T-cell (primary cell): ENCODE results near the gene RNF150. TPM values are rescaled to one million over a fixed set of nuclear protein-coding genes. Genes with fewer than 3 reads are reported as not detected.

Experiments
- ATAC-seq, 4 experiments: fragments of 200-7000 bp in 3 of 4; fragments of 150-1000 bp in 1 of 4; cut with Tn5 transposase; replicated peaks in 1 of 4; 1 replicate in 3 of 4; 2 replicates in 1 of 4; pipeline ENCODE4 v1.10.0; 2021; ENCODE audit warnings: moderate library complexity in 3 of 4, mild to moderate bottlenecking in 2 of 4, moderate number of reproducible peaks in 1 of 4
- CTCF ChIA-PET, 2 donors: fragments of 300-600 bp; sonication (Branson Sonifier 250); formaldehyde crosslinking; loops; one replicate each; lab custom pipeline; 2022; ENCODE audit warnings: antibody characterized with exemption in 2 of 2; lab: Charles Lee
- POLR2A ChIA-PET, 2 donors: fragments of 300-600 bp; sonication (Branson Sonifier 250); formaldehyde crosslinking; loops; one replicate each; lab custom pipeline; 2022; ENCODE audit warnings: antibody characterized with exemption in 2 of 2; lab: Charles Lee
- DNase-seq, 35 experiments: peaks; one replicate each; pipeline versions ENCODE4 v3.0.0 to v3.0.0-alpha.2; 2013 to 2023
- H3K27ac ChIP-seq: one replicate; pipeline ENCODE4 v1.5.1; 2013; ENCODE audit warnings: low read length
- H3K27me3 ChIP-seq, 2 experiments: replicated peaks in 1 of 2; 1 replicate in 1 of 2; 2 replicates in 1 of 2; pipeline versions ENCODE4 v1.6.1 to v1.7.0; 2013; ENCODE audit warnings: low read length in 1 of 2, mixed read lengths in 1 of 2; ENCODE audit not compliant: control insufficient read depth in 2 of 2, insufficient read depth in 2 of 2; ENCODE audit errors: extremely low read depth in 1 of 2
- H3K36me3 ChIP-seq, 2 donors: 1 replicate in 1 of 2; 2 replicates in 1 of 2; pipeline versions ENCODE4 v1.6.1 to v1.7.0; 2013; ENCODE audit warnings: low read length in 1 of 2; ENCODE audit not compliant: control insufficient read depth in 2 of 2, insufficient read depth in 1 of 2; ENCODE audit errors: extremely low read depth in 1 of 2
- H3K4me1 ChIP-seq, 2 experiments: 1 replicate in 1 of 2; 2 replicates in 1 of 2; pipeline versions ENCODE4 v1.6.1 to v1.7.0; 2013; ENCODE audit warnings: low read length in 2 of 2, mixed read lengths in 1 of 2; ENCODE audit not compliant: insufficient read depth in 2 of 2, control insufficient read depth in 1 of 2; ENCODE audit errors: extremely low read depth in 1 of 2
- H3K4me3 ChIP-seq, 2 donors: 1 replicate in 1 of 2; 2 replicates in 1 of 2; pipeline versions ENCODE4 v1.5.1 to v1.7.0; 2013; ENCODE audit warnings: mild to moderate bottlenecking in 2 of 2, low read length in 1 of 2, moderate library complexity in 1 of 2; ENCODE audit not compliant: control insufficient read depth in 1 of 2; ENCODE audit errors: extremely low read depth in 1 of 2
- H3K9me3 ChIP-seq: 2 replicates; pipeline ENCODE4 v1.7.0; 2013
- H3K27ac Mint-ChIP-seq, 2 donors: one replicate each; pipeline ENCODE4 v1.8.0; 2020 to 2021; ENCODE audit warnings: mild to moderate bottlenecking in 2 of 2, mixed read lengths in 2 of 2
- H3K27me3 Mint-ChIP-seq, 2 donors: one replicate each; pipeline ENCODE4 v1.8.0; 2021 to 2022; ENCODE audit warnings: mixed read lengths in 2 of 2
- H3K36me3 Mint-ChIP-seq: one replicate; pipeline ENCODE4 v1.8.0; 2021; ENCODE audit warnings: mixed read lengths
- H3K4me1 Mint-ChIP-seq, 3 donors: one replicate each; pipeline ENCODE4 v1.8.0; 2020 to 2022; ENCODE audit warnings: mixed read lengths in 3 of 3, mild to moderate bottlenecking in 1 of 3
- H3K4me3 Mint-ChIP-seq, 3 donors: one replicate each; pipeline ENCODE4 v1.8.0; 2020 to 2022; ENCODE audit warnings: mild to moderate bottlenecking in 3 of 3, mixed read lengths in 3 of 3, moderate library complexity in 3 of 3
- H3K9me3 Mint-ChIP-seq, 3 donors: one replicate each; pipeline ENCODE4 v1.8.0; 2020 to 2022; ENCODE audit warnings: mixed read lengths in 3 of 3
- WGBS: methylation state at CpG from one replicate; pipeline ENCODE4 v1.1.5; 2013; ENCODE audit warnings: missing lambda C conversion rate; ENCODE audit not compliant: insufficient coverage; 5-methylcytosine and 5-hydroxymethylcytosine counted together
- total RNA-seq, 35 experiments: library from RNA in 6 of 35; stranded (reverse) in 6 of 35; fragments of 120-200 nt in 1 of 35; gene quantifications; one replicate each; pipeline versions ENCODE4 v1.2.1 to v1.2.4 and lab custom pipeline; 2013 to 2026

The RNF150 gene
- total RNA-seq, 5 donors from 2014 or later (not counting 1 experiment from before 2014, with no cell fraction given): 0.09 to 0.35 (median 0.30) TPM; not detected in 2

- no peaks in the 10 kb centered on the region for H3K36me3 ChIP-seq
- H3K4me1 ChIP-seq: no peaks in the 10 kb centered on the region
- no peak overlapping the region for H3K27ac ChIP-seq
- no peak overlapping the region for H3K4me3 Mint-ChIP-seq
- H3K9me3 Mint-ChIP-seq: peaks cover 6 to 7% (median 7%) of the 10 kb centered on the region in 3 donors
- no peaks in the 10 kb centered on the region for H3K4me1 Mint-ChIP-seq
- no CpG with 5 or more reads among the region's 3 CpGs for WGBS
- no peaks in the 10 kb centered on the region for H3K9me3 ChIP-seq
- CTCF ChIA-PET: no interaction called here
- no peaks in the 10 kb centered on the region for H3K27me3 Mint-ChIP-seq
- no peak overlapping the region for H3K27ac Mint-ChIP-seq
- H3K27me3 ChIP-seq: no peaks in the 10 kb centered on the region
- POLR2A ChIA-PET: no interaction called here
- H3K4me3 ChIP-seq: no peak overlapping the region
- no peaks in the 10 kb centered on the region for H3K36me3 Mint-ChIP-seq
- no peak for DNase-seq
- no peak for ATAC-seq
Measured at GRCh38 chr4:140876615-140877364, 256.5 kb downstream of the RNF150 start.

GRCh38 chr4:140875746-140876452, 257.4 kb downstream of the RNF150 start:
- Mint-ChIP-seq H3K4me3 (no peak overlapping the region), H3K36me3 (no peaks in the 10 kb centered on the region), H3K27me3 (no peaks in the 10 kb centered on the region), H3K27ac (no peak overlapping the region), H3K9me3 (peaks cover 6 to 7% (median 7%) of the 10 kb centered on the region in 3 donors), H3K4me1 (no peaks in the 10 kb centered on the region)
- ChIA-PET POLR2A (no interaction called here), CTCF (no interaction called here)
- ATAC-seq (no peak), DNase-seq (no peak)
- no peak overlapping the region for H3K4me3 ChIP-seq
- no peaks in the 10 kb centered on the region for H3K27me3 ChIP-seq
- no CpG with 5 or more reads among the region's 1 CpG for WGBS
- no peak overlapping the region for H3K27ac ChIP-seq
- H3K9me3 ChIP-seq: no peaks in the 10 kb centered on the region
- no peaks in the 10 kb centered on the region for H3K36me3 ChIP-seq
- no peaks in the 10 kb centered on the region for H3K4me1 ChIP-seq

- Mint-ChIP-seq H3K27ac (no peak overlapping the region), H3K27me3 (no peaks in the 10 kb centered on the region), H3K4me3 (no peak overlapping the region), H3K36me3 (no peaks in the 10 kb centered on the region), H3K9me3 (peaks cover 3 to 4% (median 3%) of the 10 kb centered on the region in 3 donors), H3K4me1 (no peaks in the 10 kb centered on the region)
- Histone ChIP-seq H3K27ac (no peak overlapping the region), H3K27me3 (no peaks in the 10 kb centered on the region), H3K9me3 (no peaks in the 10 kb centered on the region), H3K36me3 (no peaks in the 10 kb centered on the region), H3K4me1 (no peaks in the 10 kb centered on the region), H3K4me3 (no peak overlapping the region)
- CTCF ChIA-PET: no interaction called here
- POLR2A ChIA-PET: no interaction called here
- DNase-seq (no peak), ATAC-seq (no peak)
- no CpG with 5 or more reads among the region's 1 CpG for WGBS
Measured at GRCh38 chr4:140874056-140874455, 259.2 kb downstream of the RNF150 start.

DNA sequence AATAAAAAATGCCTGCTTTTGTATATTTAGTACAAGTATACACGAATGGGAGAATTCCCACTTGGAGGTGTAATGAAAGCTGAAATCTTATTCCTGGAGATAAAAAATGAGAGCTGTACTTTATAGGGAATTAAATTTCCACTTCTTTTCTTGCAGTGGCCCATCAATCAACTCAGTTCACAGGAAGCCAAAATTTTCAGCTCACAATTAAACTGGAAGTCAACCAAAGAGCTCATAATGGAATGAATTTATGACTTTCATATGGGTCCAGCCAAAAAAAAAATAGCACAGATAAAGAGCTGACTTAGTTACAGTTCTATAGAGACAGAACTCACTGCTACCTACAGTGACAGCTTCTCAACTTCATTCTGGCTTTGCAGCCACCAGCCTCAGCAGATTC, 261.9 kb downstream of the RNF150 start:
- H3K27me3 ChIP-seq: no peaks in the 10 kb centered on the region
- Mint-ChIP-seq H3K9me3 (no peaks in the 10 kb centered on the region), H3K27me3 (peaks cover 0 to 2% of the 10 kb centered on the region in 2 donors), H3K4me1 (no peaks in the 10 kb centered on the region), H3K27ac (no peak overlapping the region), H3K4me3 (no peak overlapping the region), H3K36me3 (no peaks in the 10 kb centered on the region)
- ATAC-seq (no peak), DNase-seq (no peak)
- no peaks in the 10 kb centered on the region for H3K36me3 ChIP-seq
- no CpG with 5 or more reads among the region's 1 CpG for WGBS
- ChIA-PET POLR2A (no interaction called here), CTCF (interaction anchor here in 1 of 2 donors (0.6 kb wide), 1 partner anchor 910 kb away, joined by 3 read pairs; no protein-coding TSS in a partner anchor)
- no peak overlapping the region for H3K4me3 ChIP-seq
- no peaks in the 10 kb centered on the region for H3K9me3 ChIP-seq
- H3K4me1 ChIP-seq: no peaks in the 10 kb centered on the region
- H3K27ac ChIP-seq: no peak overlapping the region

- no peak overlapping the region for H3K4me3 ChIP-seq
- WGBS: 90% methylated on average over 2 of the region's 5 CpGs
- H3K36me3 ChIP-seq: no peaks in the 10 kb centered on the region
- Mint-ChIP-seq H3K9me3 (no peaks in the 10 kb centered on the region), H3K27me3 (peaks cover 0 to 2% of the 10 kb centered on the region in 2 donors), H3K27ac (no peak overlapping the region), H3K36me3 (no peaks in the 10 kb centered on the region), H3K4me1 (no peaks in the 10 kb centered on the region), H3K4me3 (no peak overlapping the region)
- POLR2A ChIA-PET: no interaction called here
- no peaks in the 10 kb centered on the region for H3K27me3 ChIP-seq
- no peaks in the 10 kb centered on the region for H3K9me3 ChIP-seq
- H3K27ac ChIP-seq: no peak overlapping the region
- H3K4me1 ChIP-seq: no peaks in the 10 kb centered on the region
- ATAC-seq (no peak), DNase-seq (no peak)
- CTCF ChIA-PET: no interaction called here
Measured at GRCh38 chr4:140870427-140870826, 262.8 kb downstream of the RNF150 start.

DNA sequence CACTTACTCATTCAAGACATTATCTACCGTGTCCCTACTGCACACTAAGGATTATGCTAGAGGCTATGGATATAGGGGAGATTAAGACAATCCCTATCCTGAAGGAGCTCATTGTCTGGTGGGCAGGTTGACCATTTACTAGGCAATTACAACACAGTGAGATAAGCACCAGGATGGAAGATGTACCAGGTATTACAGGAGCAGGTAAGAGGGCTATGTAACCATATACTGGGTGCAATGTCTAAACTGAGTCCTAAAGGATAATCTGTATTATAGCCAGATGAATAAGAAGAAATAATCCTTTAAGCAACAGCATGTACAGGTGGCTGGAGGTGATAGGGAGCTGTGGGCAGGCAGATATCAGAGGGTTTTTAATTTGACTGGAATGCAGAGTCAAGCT, 263.8 kb downstream of the RNF150 start:
- Histone ChIP-seq H3K9me3 (no peaks in the 10 kb centered on the region), H3K4me3 (no peak overlapping the region), H3K36me3 (no peaks in the 10 kb centered on the region), H3K4me1 (no peaks in the 10 kb centered on the region), H3K27ac (no peak overlapping the region), H3K27me3 (no peaks in the 10 kb centered on the region)
- no peak for ATAC-seq
- Mint-ChIP-seq H3K36me3 (no peaks in the 10 kb centered on the region), H3K4me1 (no peaks in the 10 kb centered on the region), H3K27me3 (peaks cover 0 to 5% of the 10 kb centered on the region in 2 donors), H3K27ac (no peak overlapping the region), H3K4me3 (no peak overlapping the region), H3K9me3 (no peaks in the 10 kb centered on the region)
- CTCF ChIA-PET: no interaction called here
- WGBS: no CpG with 5 or more reads among the region's 1 CpG
- no peak for DNase-seq
- POLR2A ChIA-PET: no interaction called here
